Peyer's patch (tissue), 4 donors: ENCODE measurements around the gene NDUFV3.

Experiments used
- CTCF ChIP-seq, 6 experiments: fragments of 450-650 bp in 4 of 6; fragments of 200-600 bp in 2 of 6; sonication (generic) in 1 of 6; IDR thresholded peaks; one replicate each; pipeline ENCODE4 v1.5.1; 2017 to 2019; ENCODE audit warnings: antibody characterized with exemption in 6 of 6, mild to moderate bottlenecking in 3 of 6, moderate library complexity in 1 of 6
- POLR2A ChIP-seq, 2 donors: fragments of 450-650 bp; IDR thresholded peaks; one replicate each; pipeline ENCODE4 v1.5.1; 2017; ENCODE audit warnings: antibody characterized with exemption in 2 of 2, mild to moderate bottlenecking in 2 of 2, moderate library complexity in 2 of 2

- TF ChIP-seq CTCF (IDR thresholded peaks at IDR 0.05) (no peak), POLR2A (IDR thresholded peaks at IDR 0.05) (no peak)
These were observed 13.1 kb downstream of the NDUFV3 start for GRCh38 chr21:42906233-42906632.
